HCT116 (cell line): Measurements from ENCODE around the gene DHX40. TPM values are rescaled to one million over a fixed set of nuclear protein-coding genes. Genes with fewer than 3 reads are reported as not detected.

Source experiments
- ATAC-seq: fragments of 200-7000 bp; cut with Tn5 transposase; 2 replicates; pipeline ENCODE4 v1.9.1; 2020; ENCODE audit warnings: mild to moderate bottlenecking, moderate library complexity
- BruUV-seq: library from RNA; stranded (reverse); fragments of 400-500 nt; replicated peaks from 2 replicates; lab custom pipeline; 2021; lab: Mats Ljungman, UMichigan
- CTCF ChIA-PET: fragments of 300-600 bp; sonication (Branson Sonifier 250); formaldehyde crosslinking; loops from one replicate; lab custom pipeline; 2021; ENCODE audit warnings: antibody characterized with exemption; lab: Charles Lee
- POLR2A ChIA-PET: fragments of 300-600, 350-600 bp; sonication (Branson Sonifier 250); formaldehyde crosslinking; loops from one replicate; lab custom pipeline; 2021; ENCODE audit warnings: antibody characterized with exemption; lab: Charles Lee
- RAD21 ChIA-PET, 2 experiments: fragments of 300-600 bp; sonication (Branson Sonifier 250); formaldehyde crosslinking; loops; one replicate each; lab custom pipeline; 2023; ENCODE audit warnings: low total read pairs in 2 of 2; ENCODE audit not compliant: uncharacterized antibody in 2 of 2, unreplicated experiment in 2 of 2, low non-redundant PET in 1 of 2; lab: Charles Lee
- DNase-seq: peaks from one replicate; pipeline ENCODE4 v3.0.0-alpha.2; 2010; ENCODE audit warnings: low read depth, low spot score
- H2AFZ ChIP-seq: fragments of 200-600 bp; shearing (Covaris generic), sonication (generic); 2 replicates; pipeline ENCODE4 v1.6.1; 2017; ENCODE audit warnings: low read depth, mixed run types, mixed read lengths, antibody characterized with exemption, low read length; ENCODE audit not compliant: poor library complexity, severe bottlenecking
- H3K27ac ChIP-seq: 2 replicates; pipeline ENCODE4 v1.5.1; 2012; ENCODE audit warnings: low read depth, low read length
- H3K27me3 ChIP-seq: fragments of 200-600 bp; sonication (generic); 2 replicates; pipeline ENCODE4 v1.6.1; 2016; ENCODE audit warnings: mixed run types, low read length, mixed read lengths; ENCODE audit not compliant: insufficient read depth
- H3K36me3 ChIP-seq, 2 experiments: fragments of 200-500 bp in 1 of 2; fragments of 200-600 bp in 1 of 2; sonication (Bioruptor generic) in 1 of 2; sonication (generic) in 1 of 2; 2 replicates each; pipeline versions ENCODE4 v1.5.1 to v1.6.1; 2014 to 2016; ENCODE audit warnings: low read length in 2 of 2, inconsistent platforms in 1 of 2, mixed read lengths in 1 of 2, mixed run types in 1 of 2; ENCODE audit not compliant: insufficient read depth in 2 of 2, control insufficient read depth in 1 of 2
- H3K4me1 ChIP-seq, 2 experiments: fragments of 200-600 bp in 1 of 2; sonication (generic) in 1 of 2; 2 replicates each; pipeline versions ENCODE4 v1.5.1 to v1.6.1; 2012 to 2017; ENCODE audit warnings: low read length in 2 of 2, inconsistent platforms in 1 of 2, mild to moderate bottlenecking in 1 of 2, mixed read lengths in 1 of 2, mixed run types in 1 of 2, moderate library complexity in 1 of 2; ENCODE audit not compliant: insufficient read depth in 2 of 2, control insufficient read depth in 1 of 2
- H3K4me2 ChIP-seq: fragments of 200-600 bp; sonication (generic); 2 replicates; pipeline ENCODE4 v1.6.1; 2017; ENCODE audit warnings: mixed run types, low read length, mixed read lengths
- H3K4me3 ChIP-seq, 2 experiments: fragments of 200-600 bp in 1 of 2; sonication (generic) in 1 of 2; replicated peaks in 1 of 2; 2 replicates each; pipeline ENCODE4 v1.5.1; 2011 to 2016; ENCODE audit warnings: low read length in 2 of 2, control low read depth in 1 of 2, low read depth in 1 of 2, mild to moderate bottlenecking in 1 of 2, mixed read lengths in 1 of 2, mixed run types in 1 of 2
- H3K79me2 ChIP-seq: fragments of 200-600 bp; sonication (generic); 2 replicates; pipeline ENCODE4 v1.6.1; 2017; ENCODE audit warnings: mild to moderate bottlenecking, mixed run types, low read length, moderate library complexity, mixed read lengths; ENCODE audit not compliant: insufficient read depth
- H3K9ac ChIP-seq: fragments of 200-600 bp; sonication (generic); 2 replicates; pipeline ENCODE4 v1.6.1; 2016; ENCODE audit warnings: low read length, mixed read lengths
- H3K9me2 ChIP-seq: fragments of 200-600 bp; sonication (generic), shearing (Covaris generic); 2 replicates; pipeline ENCODE4 v1.6.1; 2017; ENCODE audit warnings: mixed run types, mild to moderate bottlenecking, moderate library complexity; ENCODE audit not compliant: insufficient read depth
- H3K9me3 ChIP-seq, 2 experiments: fragments of 200-500 bp in 1 of 2; fragments of 200-600 bp in 1 of 2; sonication (Bioruptor generic) in 1 of 2; sonication (generic) in 1 of 2; 2 replicates each; pipeline ENCODE4 v1.6.1; 2014 to 2017; ENCODE audit warnings: low read length in 2 of 2, mixed read lengths in 2 of 2, inconsistent platforms in 1 of 2, low read depth in 1 of 2, mild to moderate bottlenecking in 1 of 2, mixed run types in 1 of 2, moderate library complexity in 1 of 2; ENCODE audit not compliant: control insufficient read depth in 1 of 2, insufficient read depth in 1 of 2
- H4K20me1 ChIP-seq: fragments of 200-600 bp; sonication (generic), shearing (Covaris generic); 2 replicates; pipeline ENCODE4 v1.6.1; 2017; ENCODE audit warnings: mixed run types, mild to moderate bottlenecking, moderate library complexity; ENCODE audit not compliant: insufficient read depth
- CBX3 ChIP-seq: IDR thresholded peaks from 2 replicates; pipeline ENCODE4 v1.6.1; 2012; ENCODE audit warnings: low read depth
- CEBPB ChIP-seq: IDR thresholded peaks from 2 replicates; pipeline ENCODE4 v1.6.1; 2012; ENCODE audit warnings: low read depth
- EGR1 ChIP-seq: IDR thresholded peaks from 2 replicates; pipeline ENCODE4 v1.6.1; 2012; ENCODE audit warnings: low read depth
- ELF1 ChIP-seq: IDR thresholded peaks from 2 replicates; pipeline ENCODE4 v1.6.1; 2012; ENCODE audit warnings: low read depth, borderline replicate concordance
- EZH2phosphoT487 ChIP-seq: fragments of 200-600 bp; IDR thresholded peaks from 2 replicates; pipeline ENCODE4 v1.6.1; 2018; ENCODE audit warnings: antibody characterized with exemption, borderline replicate concordance
- FOSL1 ChIP-seq: IDR thresholded peaks from 2 replicates; pipeline ENCODE4 v1.6.1; 2012; ENCODE audit warnings: low read depth
- POLR2A ChIP-seq: IDR thresholded peaks from 2 replicates; pipeline ENCODE4 v1.7.0; 2011; ENCODE audit warnings: borderline replicate concordance; ENCODE audit not compliant: insufficient read depth, insufficient read length; ENCODE audit errors: extremely low read depth
- RAD21 ChIP-seq: IDR thresholded peaks from 2 replicates; pipeline ENCODE4 v1.6.1; 2012; ENCODE audit warnings: low read depth, mild to moderate bottlenecking
- SP1 ChIP-seq: IDR thresholded peaks from 2 replicates; pipeline ENCODE4 v1.6.1; 2012; ENCODE audit warnings: low read depth
- SRF ChIP-seq: IDR thresholded peaks from 2 replicates; pipeline ENCODE4 v1.6.1; 2012; ENCODE audit warnings: low read depth
- TCF7L2 ChIP-seq: IDR thresholded peaks from 2 replicates; pipeline ENCODE4 v1.7.0; 2011; ENCODE audit warnings: borderline replicate concordance, inconsistent platforms; ENCODE audit not compliant: insufficient read depth, insufficient read length; ENCODE audit errors: extremely low read depth
- ZNF274 ChIP-seq: fragments of 200-500 bp; sonication (Bioruptor generic); IDR thresholded peaks from 2 replicates; pipeline ENCODE4 v1.6.1; 2014; ENCODE audit warnings: mild to moderate bottlenecking, low read depth, low read length, inconsistent platforms
- intact Hi-C: fragments of 100-400 bp; cut with micrococcal nuclease; formaldehyde crosslinking; loops from 2 replicates; pipeline ENCODE4 v1.10.0; 2022
- total RNA-seq: library from RNA; stranded (reverse); gene quantifications from one replicate; pipeline ENCODE4 v1.2.1, GENCODE V29; 2021; ENCODE audit not compliant: unreplicated experiment
- TF ChIP-seq, protein P1 (sequence below), 3 experiments: fragments of 200-600 bp in 1 of 3; sonication (generic) in 1 of 3; IDR thresholded peaks in 2 of 3; conservative IDR thresholded peaks in 1 of 3; 2 replicates each; pipeline ENCODE4 v1.5.1; 2012 to 2017; ENCODE audit warnings: low read depth in 2 of 3, low read length in 2 of 3, antibody characterized with exemption in 1 of 3, borderline replicate concordance in 1 of 3, control low read depth in 1 of 3, mild to moderate bottlenecking in 1 of 3, mixed read lengths in 1 of 3, mixed run types in 1 of 3, moderate library complexity in 1 of 3; ENCODE audit not compliant: insufficient read depth in 1 of 3
- TF ChIP-seq, protein P2 (sequence below): IDR thresholded peaks from 2 replicates; pipeline ENCODE4 v1.6.1; 2012; ENCODE audit warnings: low read depth
- TF ChIP-seq, protein P3 (sequence below): IDR thresholded peaks from 2 replicates; pipeline ENCODE4 v1.6.1; 2011; ENCODE audit warnings: mild to moderate bottlenecking, low read length, moderate library complexity; ENCODE audit not compliant: insufficient replicate concordance; ENCODE audit errors: extremely low read depth
- TF ChIP-seq, protein P4 (sequence below): IDR thresholded peaks from 2 replicates; pipeline ENCODE4 v1.6.1; 2012
- TF ChIP-seq, protein P5 (sequence below): IDR thresholded peaks from 2 replicates; pipeline ENCODE4 v1.6.1; 2012

Gene DHX40
- total RNA-seq, 1 experiment from 2014 or later = 58.7 TPM

DNA sequence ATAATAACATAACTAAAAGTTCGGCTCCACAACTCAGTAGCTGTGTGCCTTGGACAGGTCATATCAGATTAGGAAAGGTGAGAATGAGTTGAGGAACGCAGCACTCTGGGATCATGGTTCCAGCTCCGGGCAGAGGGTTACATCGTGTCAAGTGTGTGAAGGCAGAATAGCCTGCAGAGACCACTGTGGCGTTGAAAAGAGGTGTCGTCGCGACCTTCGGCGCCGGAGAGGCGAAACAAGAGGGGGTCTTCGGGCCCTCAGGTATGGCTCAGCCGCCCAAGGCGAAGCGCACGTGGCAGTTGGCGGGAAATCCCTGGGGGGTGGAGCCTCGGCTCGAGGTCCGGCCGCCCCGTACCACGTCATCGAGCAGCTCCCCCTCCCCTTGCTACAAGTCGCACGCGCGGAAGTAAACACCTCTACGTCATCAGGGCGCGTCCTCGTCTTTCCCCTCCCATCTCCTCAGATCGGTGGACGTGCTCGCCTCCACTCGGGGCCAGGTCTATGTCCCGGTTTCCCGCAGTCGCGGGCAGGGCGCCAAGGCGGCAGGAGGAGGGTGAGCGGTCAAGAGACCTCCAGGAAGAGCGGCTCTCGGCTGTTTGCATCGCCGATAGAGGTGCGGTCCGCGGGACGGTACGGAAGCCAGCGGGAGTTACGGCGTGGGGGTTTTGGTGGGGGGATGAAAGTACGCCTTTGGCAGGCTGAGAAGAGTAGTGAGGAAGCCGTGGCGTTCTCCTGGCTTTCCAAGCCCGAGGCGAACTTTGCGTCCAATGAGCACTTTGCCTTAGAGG, at the start of gene DHX40 (continued):
- TF ChIP-seq, protein P1, sequence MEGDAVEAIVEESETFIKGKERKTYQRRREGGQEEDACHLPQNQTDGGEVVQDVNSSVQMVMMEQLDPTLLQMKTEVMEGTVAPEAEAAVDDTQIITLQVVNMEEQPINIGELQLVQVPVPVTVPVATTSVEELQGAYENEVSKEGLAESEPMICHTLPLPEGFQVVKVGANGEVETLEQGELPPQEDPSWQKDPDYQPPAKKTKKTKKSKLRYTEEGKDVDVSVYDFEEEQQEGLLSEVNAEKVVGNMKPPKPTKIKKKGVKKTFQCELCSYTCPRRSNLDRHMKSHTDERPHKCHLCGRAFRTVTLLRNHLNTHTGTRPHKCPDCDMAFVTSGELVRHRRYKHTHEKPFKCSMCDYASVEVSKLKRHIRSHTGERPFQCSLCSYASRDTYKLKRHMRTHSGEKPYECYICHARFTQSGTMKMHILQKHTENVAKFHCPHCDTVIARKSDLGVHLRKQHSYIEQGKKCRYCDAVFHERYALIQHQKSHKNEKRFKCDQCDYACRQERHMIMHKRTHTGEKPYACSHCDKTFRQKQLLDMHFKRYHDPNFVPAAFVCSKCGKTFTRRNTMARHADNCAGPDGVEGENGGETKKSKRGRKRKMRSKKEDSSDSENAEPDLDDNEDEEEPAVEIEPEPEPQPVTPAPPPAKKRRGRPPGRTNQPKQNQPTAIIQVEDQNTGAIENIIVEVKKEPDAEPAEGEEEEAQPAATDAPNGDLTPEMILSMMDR (IDR thresholded peaks at IDR 0.05 in 2 of 3, conservative IDR thresholded peaks at IDR 0.05 in 1 of 3; ENCODE audit: borderline replicate concordance in 1 of 3, insufficient read depth in 1 of 3, low read depth in 2 of 3, low read length in 2 of 3) = no peak
- peak; percentile 91 for TF ChIP-seq SP1
- TF ChIP-seq TCF7L2 = peak; percentile 69

DNA sequence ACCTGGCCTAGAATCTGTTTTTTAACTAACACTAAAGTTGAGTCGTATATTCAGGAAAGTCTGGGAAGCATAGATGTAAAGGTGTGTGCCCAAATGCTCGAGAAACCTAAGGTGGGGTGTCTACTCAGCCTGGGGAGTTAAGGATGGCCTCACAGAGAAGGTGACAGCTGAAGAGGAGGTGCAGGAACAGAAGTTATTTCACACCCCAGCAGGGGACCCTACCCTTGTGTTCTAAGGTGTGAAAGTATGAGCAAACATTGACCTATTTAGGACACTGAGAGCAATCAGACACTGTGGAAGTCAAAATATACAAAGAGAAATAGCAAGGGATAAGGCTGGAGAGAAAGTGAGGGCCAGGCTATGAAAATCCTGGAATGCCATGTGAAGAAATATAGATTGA, 49.0 kb upstream of the DHX40 start:
- H3K27ac ChIP-seq = no peak overlapping the region

More for the DNA sequence above, 49.0 kb upstream of the DHX40 start:
- ChIA-PET RAD21 (no interaction called here), CTCF (no interaction called here), POLR2A (no interaction called here)
- no peaks in the 10 kb centered on the region for H4K20me1 ChIP-seq
- H3K4me3 ChIP-seq = no peak overlapping the region
- no peaks in the 10 kb centered on the region for H3K36me3 ChIP-seq
- no peaks in the 10 kb centered on the region for H3K79me2 ChIP-seq
- no TSS peak for BruUV-seq
- ATAC-seq = no peak
- H2AFZ ChIP-seq = no peak overlapping the region
- peaks cover 0 to 6% of the 10 kb centered on the region in 2 experiments; a peak in 2 of 4 replicates for H3K4me1 ChIP-seq
- H3K9ac ChIP-seq = no peak overlapping the region
- no peaks in the 10 kb centered on the region for H3K27me3 ChIP-seq
- intact Hi-C loops = loop anchor here (1.0 kb wide), 1 partner anchor 45 kb away; no protein-coding TSS in a partner anchor
- H3K4me2 ChIP-seq = no peak overlapping the region
- H3K9me2 ChIP-seq = no peaks in the 10 kb centered on the region
- H3K9me3 ChIP-seq = no peaks in the 10 kb centered on the region
- TF ChIP-seq SP1 (no peak), POLR2A (no peak), EZH2phosphoT487 (no peak), EGR1 (no peak), ELF1 (no peak), TCF7L2 (no peak), FOSL1 (no peak), CEBPB (no peak), CBX3 (no peak), ZNF274 (no peak), RAD21 (no peak), SRF (no peak)
- TF ChIP-seq, protein P2, sequence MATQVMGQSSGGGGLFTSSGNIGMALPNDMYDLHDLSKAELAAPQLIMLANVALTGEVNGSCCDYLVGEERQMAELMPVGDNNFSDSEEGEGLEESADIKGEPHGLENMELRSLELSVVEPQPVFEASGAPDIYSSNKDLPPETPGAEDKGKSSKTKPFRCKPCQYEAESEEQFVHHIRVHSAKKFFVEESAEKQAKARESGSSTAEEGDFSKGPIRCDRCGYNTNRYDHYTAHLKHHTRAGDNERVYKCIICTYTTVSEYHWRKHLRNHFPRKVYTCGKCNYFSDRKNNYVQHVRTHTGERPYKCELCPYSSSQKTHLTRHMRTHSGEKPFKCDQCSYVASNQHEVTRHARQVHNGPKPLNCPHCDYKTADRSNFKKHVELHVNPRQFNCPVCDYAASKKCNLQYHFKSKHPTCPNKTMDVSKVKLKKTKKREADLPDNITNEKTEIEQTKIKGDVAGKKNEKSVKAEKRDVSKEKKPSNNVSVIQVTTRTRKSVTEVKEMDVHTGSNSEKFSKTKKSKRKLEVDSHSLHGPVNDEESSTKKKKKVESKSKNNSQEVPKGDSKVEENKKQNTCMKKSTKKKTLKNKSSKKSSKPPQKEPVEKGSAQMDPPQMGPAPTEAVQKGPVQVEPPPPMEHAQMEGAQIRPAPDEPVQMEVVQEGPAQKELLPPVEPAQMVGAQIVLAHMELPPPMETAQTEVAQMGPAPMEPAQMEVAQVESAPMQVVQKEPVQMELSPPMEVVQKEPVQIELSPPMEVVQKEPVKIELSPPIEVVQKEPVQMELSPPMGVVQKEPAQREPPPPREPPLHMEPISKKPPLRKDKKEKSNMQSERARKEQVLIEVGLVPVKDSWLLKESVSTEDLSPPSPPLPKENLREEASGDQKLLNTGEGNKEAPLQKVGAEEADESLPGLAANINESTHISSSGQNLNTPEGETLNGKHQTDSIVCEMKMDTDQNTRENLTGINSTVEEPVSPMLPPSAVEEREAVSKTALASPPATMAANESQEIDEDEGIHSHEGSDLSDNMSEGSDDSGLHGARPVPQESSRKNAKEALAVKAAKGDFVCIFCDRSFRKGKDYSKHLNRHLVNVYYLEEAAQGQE = no peak
- TF ChIP-seq, protein P3, sequence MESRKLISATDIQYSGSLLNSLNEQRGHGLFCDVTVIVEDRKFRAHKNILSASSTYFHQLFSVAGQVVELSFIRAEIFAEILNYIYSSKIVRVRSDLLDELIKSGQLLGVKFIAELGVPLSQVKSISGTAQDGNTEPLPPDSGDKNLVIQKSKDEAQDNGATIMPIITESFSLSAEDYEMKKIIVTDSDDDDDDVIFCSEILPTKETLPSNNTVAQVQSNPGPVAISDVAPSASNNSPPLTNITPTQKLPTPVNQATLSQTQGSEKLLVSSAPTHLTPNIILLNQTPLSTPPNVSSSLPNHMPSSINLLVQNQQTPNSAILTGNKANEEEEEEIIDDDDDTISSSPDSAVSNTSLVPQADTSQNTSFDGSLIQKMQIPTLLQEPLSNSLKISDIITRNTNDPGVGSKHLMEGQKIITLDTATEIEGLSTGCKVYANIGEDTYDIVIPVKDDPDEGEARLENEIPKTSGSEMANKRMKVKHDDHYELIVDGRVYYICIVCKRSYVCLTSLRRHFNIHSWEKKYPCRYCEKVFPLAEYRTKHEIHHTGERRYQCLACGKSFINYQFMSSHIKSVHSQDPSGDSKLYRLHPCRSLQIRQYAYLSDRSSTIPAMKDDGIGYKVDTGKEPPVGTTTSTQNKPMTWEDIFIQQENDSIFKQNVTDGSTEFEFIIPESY = no peak
- TF ChIP-seq, protein P4, sequence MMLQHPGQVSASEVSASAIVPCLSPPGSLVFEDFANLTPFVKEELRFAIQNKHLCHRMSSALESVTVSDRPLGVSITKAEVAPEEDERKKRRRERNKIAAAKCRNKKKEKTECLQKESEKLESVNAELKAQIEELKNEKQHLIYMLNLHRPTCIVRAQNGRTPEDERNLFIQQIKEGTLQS = no peak
- TF ChIP-seq, protein P5, sequence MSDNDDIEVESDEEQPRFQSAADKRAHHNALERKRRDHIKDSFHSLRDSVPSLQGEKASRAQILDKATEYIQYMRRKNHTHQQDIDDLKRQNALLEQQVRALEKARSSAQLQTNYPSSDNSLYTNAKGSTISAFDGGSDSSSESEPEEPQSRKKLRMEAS = no peak
- DNase-seq = no peak
